GM18951 (cell line): ENCODE results near the gene CNR2.
"Not testable (repeated sequence)": the region's sequence is repeated elsewhere in the genome, so short reads cannot be mapped to it uniquely, and the experiment has no call there.

Source experiments
- POLR2A ChIP-seq: IDR thresholded peaks from 4 replicates; pipeline ENCODE4 v1.6.1; 2011; ENCODE audit warnings: mild to moderate bottlenecking; ENCODE audit not compliant: insufficient read length, insufficient read depth; ENCODE audit errors: extremely low read depth
- in situ Hi-C: fragments of 300-500 bp; cut with MboI; formaldehyde crosslinking; loops from one replicate; pipeline ENCODE4 v1.12.0; 2022; ENCODE audit warnings: low sequenced_read_pairs, mixed read lengths, inconsistent platforms; ENCODE audit not compliant: unreplicated experiment

The CNR2 gene

GRCh38 chr1:23913212-23913880 is at the start of gene CNR2:
TSS of gene CNR2 (minus strand) at chr1:23913362. CDS start at chr1:23875617, 37,745 bp downstream.
- in situ Hi-C loops, result loop anchor here (10.0 kb wide), 1 partner anchor 109 kb away; the partner anchor contains the start of gene GALE

GRCh38 chr1:23960291-23961020 is 47.3 kb upstream of the CNR2 start:
- no peak for TF ChIP-seq POLR2A
- in situ Hi-C loops, result no loop called here

More at GRCh38 chr1:23913212-23913880, at the start of gene CNR2:
- TF ChIP-seq POLR2A, result peak; percentile 66

- peak; percentile 85 for TF ChIP-seq POLR2A
- in situ Hi-C loops, result no loop called here
These were observed 46.5 kb upstream of the CNR2 start, which contains the start of gene PNRC2 for GRCh38 chr1:23959461-23960290. TSS of gene PNRC2 (plus strand) at chr1:23959828. CDS start at chr1:23961458, 1,630 bp downstream.

GRCh38 chr1:23958810-23959460 is 45.8 kb upstream of the CNR2 start:
- in situ Hi-C loops, result no loop called here
- peak; percentile 52 for TF ChIP-seq POLR2A

GRCh38 chr1:23958040-23958809 is 45.1 kb upstream of the CNR2 start:
- in situ Hi-C loops, result not testable (repeated sequence)

GRCh38 chr1:23957096-23957495 is 43.9 kb upstream of the CNR2 start:
- no peak for TF ChIP-seq POLR2A
- in situ Hi-C loops, result no loop called here

- no peak for TF ChIP-seq POLR2A
- in situ Hi-C loops, result no loop called here
These were observed 39.9 kb upstream of the CNR2 start for GRCh38 chr1:23953020-23953419.

GRCh38 chr1:23947366-23947765 is 34.2 kb upstream of the CNR2 start:
- TF ChIP-seq POLR2A, result no peak
- in situ Hi-C loops, result no loop called here

- no peak for TF ChIP-seq POLR2A
- in situ Hi-C loops, result no loop called here
These were observed 23.5 kb upstream of the CNR2 start for GRCh38 chr1:23936481-23937176.

GRCh38 chr1:23931491-23931880 is 18.3 kb upstream of the CNR2 start:
- in situ Hi-C loops, result no loop called here
- no peak for TF ChIP-seq POLR2A

- in situ Hi-C loops, result no loop called here
- TF ChIP-seq POLR2A, result no peak
These were observed 17.8 kb upstream of the CNR2 start for GRCh38 chr1:23930861-23931490.
